HG03565 (cell line): Measurements from ENCODE around the gene STARD8.
"Not testable (repeated sequence)": the region's sequence is repeated elsewhere in the genome, so short reads cannot be mapped to it uniquely, and the experiment has no call there.

Experiments used
- ATAC-seq: cut with Tn5 transposase; IDR thresholded peaks from one replicate; pipeline ENCODE4 v1.9.1; 2021; ENCODE audit warnings: mild to moderate bottlenecking, moderate library complexity; ENCODE audit not compliant: unreplicated experiment

The STARD8 gene, protein sequence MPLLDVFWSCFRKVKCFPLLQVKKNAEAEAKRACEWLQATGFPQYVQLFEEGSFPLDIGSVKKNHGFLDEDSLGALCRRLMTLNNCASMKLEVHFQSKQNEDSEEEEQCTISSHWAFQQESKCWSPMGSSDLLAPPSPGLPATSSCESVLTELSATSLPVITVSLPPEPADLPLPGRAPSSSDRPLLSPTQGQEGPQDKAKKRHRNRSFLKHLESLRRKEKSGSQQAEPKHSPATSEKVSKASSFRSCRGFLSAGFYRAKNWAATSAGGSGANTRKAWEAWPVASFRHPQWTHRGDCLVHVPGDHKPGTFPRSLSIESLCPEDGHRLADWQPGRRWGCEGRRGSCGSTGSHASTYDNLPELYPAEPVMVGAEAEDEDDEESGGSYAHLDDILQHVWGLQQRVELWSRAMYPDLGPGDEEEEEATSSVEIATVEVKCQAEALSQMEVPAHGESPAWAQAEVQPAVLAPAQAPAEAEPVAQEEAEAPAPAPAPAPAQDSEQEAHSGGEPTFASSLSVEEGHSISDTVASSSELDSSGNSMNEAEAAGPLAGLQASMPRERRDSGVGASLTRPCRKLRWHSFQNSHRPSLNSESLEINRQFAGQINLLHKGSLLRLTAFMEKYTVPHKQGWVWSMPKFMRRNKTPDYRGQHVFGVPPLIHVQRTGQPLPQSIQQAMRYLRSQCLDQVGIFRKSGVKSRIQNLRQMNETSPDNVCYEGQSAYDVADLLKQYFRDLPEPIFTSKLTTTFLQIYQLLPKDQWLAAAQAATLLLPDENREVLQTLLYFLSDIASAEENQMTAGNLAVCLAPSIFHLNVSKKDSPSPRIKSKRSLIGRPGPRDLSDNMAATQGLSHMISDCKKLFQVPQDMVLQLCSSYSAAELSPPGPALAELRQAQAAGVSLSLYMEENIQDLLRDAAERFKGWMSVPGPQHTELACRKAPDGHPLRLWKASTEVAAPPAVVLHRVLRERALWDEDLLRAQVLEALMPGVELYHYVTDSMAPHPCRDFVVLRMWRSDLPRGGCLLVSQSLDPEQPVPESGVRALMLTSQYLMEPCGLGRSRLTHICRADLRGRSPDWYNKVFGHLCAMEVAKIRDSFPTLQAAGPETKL

DNA sequence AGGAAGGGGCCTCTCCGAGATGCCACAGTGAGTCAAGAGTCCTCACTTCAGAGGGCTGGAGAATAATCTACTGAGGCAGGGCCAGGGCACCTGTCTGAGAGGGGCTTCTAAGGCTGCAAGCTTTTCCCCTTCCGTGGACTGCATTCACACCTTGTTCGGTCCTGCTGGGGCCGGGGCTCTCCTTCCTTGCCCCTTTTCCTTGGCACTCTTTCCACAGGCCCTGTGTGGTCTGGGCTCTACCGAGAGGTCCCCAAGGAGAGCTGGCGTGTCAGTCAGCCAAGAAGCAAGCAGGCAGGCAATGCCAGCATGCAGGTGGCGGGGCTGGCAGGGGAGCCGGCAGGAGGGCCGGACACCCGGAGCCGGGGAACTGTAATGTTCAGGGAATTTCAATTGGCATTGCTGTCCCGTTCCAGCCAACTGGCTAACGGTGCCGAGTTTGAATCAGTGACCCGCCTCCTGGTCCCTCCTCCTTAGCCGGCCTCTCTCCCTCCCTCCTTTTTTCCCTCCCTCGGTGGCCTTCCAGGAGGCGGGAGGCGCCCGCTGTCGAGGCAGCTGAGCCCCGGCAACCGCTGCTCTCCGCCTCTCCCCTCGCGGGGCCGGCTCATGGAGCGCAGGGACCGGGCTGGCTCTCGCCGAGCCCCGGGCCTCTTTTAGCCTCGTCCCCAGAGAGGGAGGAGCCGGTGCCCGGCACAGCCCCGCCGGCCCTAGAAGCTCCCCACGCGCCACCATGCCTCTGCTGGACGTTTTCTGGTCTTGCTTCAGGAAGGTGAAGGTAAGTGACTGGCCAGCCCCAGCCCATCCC lies at the start of gene STARD8:
STARD8 (plus strand) TSS at position 511 of the 802 bp plus-strand sequence; CDS start at position 728, 217 bp downstream.
- ATAC-seq = no peak

DNA sequence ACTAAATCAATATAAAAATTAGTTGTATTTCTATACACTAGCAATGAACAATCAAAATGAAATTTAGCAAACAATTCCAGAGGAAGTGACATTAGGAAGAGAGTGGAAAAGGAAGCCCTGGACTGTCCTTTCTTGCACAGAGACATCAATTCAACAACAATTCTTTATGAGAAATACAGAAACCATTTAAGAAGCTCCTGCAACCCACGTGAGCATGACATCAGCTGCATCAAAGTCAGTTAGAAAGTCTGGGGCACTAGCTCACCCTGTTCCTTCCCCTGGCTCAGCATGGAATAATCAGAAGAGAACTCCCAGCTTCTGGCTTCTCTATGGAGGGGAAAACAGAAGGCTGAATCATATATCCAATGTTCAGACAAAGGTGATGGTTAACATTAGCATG lies 48.6 kb upstream of the STARD8 start:
- ATAC-seq = no peak

DNA sequence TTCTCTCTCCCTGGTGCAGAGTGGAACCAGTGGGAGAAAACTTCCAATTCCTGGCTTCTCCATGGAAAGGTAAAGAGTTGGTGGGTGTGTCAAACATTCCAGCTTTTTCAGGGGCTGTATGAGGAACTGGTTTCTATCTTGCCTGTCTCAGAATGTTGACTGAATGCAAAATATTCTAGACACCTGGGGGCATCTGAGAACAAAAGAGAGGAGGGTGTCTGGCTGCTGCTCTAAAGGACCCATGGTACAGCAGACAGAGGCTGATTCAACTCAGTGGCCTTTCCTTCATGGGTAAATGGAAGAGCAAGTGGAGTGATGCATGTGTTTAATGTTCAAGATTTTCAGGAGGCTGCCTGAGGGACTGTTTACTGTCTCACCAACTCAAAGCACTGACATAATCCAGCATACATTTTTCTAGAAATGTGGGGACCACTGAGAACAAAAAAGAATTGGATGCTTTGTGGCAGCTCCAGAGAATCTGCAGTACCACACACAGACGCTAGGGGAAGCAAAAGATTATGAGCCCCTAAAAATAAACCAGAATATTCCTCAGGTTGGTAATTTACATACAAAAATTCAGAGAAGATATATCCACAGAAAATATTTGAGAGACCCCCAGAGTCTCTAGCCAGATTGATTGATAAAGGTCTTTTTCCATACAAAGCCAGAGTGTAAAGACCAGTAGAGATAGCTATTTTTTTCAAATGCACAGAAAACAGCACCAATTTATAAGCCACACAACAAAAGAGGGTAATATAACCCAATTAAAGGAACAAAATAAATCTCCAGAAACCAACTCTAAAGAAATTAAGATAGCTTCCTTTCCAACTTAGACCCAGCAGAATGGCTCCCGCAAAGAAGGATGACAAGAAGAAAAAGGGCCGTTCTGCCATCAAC lies 48.0 kb upstream of the STARD8 start:
- ATAC-seq = no peak

DNA sequence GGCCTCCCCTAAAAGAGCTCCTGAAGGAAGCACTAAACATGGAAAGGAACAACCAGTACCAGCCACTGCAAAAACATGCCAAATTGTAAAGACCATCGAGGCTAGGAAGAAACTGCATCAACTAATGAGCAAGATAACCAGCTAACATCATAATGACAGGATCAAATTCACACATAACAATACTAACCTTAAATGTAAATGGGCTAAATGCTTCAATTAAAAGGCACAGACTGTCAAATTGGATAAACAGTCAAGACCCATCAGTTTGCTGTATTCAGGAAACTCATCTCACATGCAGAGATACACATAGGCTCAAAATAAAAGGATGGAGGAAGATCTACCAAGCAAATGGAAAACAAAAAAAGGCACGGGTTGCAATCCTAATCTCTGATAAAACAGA lies 43.2 kb upstream of the STARD8 start:
- ATAC-seq = not testable (repeated sequence)

DNA sequence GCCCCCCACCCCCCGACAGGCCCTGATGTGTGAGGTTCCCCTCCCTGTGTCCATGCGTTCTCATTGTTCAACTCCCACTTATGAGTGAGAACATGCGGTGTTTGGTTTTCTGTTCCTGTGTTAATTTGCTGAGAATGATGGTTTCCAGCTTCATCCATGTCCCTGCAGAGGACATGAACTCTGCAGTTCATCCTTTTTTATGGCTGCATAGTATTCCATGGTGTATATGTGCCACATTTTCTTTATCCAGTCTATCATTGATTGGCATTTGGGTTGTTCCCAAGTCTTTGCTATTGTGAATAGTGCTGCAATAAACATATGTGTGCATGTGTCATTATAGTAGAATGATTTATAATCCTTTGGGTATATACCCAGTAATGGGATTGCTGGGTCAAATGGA lies 32.7 kb upstream of the STARD8 start:
- not testable (repeated sequence) for ATAC-seq

DNA sequence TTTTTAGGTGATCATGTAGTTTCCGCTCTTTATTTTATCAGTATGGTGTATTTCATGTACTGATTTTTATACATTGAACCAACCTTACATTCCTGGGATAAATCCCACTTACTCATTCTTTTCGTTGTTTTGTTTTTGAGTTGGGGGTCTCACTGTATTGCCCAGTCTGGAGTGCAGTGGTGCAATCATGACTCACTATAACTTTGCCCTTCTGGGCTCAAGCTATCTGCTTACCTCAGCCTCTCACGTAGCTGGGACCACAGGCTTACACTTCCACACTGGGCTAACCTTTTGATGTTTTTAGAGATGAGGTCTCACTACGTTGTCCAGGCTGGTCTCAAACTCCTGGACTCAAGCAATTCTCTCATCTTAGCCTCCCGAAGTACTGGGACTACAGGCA lies 19.5 kb upstream of the STARD8 start:
- no peak for ATAC-seq

DNA sequence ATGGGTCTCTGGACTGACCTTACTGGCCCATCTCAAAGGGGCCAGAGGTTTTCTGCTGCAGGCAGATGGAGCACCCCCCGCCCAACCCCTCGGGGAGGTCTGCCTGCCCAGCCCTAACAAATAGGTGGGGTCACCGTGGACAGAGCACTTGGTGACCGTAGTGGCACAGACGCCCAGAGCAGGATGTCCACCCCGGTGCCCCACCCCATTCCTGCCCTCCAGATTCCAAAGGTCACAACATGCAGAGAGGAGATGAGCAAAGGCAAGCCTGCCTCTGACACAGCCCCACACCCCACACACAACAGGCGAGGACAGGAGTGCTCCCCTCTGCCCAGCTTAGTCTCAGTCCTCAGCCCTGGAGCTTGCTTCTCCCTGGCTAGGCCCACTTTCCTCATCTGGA lies 17.5 kb upstream of the STARD8 start:
- ATAC-seq = not testable (repeated sequence)

DNA sequence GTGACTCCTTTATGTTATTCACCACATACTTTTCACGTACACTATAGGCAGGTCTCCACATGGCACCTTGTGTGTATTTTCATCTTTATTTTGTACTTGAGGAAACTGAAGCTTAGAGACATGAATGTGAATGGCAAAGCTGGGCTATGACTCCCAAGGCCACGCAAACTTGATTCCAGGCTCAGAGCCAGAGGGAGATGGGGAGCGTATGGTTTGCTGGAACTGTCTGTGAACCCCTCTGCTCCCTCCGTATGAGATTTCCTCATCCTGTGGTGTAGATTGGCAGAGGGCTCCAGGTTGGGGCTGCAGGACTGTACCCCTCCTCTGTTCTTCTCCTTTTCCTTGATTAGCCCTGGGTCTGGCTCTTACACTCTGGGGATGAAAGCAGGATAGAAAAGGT lies 16.1 kb upstream of the STARD8 start:
- no peak for ATAC-seq

DNA sequence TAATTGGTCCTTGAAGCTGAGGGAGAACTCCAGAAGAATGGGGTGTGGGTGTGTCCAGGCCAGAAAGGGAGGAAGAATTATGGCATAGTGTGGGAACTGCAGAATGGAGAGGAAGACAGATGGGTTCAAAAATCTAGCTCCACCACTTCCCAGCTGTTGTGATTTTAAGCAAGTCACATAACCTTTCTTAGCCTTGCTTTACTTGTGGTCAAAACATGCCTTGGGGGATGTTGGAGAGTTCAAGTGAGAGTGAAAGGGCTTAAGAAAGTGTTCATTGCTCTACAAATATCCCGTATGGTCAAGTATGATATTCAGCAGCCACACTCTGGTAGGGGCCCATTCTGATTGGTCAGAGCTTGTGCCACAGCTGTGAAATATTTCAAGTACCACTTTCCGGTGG lies 15.0 kb upstream of the STARD8 start:
- ATAC-seq = no peak

DNA sequence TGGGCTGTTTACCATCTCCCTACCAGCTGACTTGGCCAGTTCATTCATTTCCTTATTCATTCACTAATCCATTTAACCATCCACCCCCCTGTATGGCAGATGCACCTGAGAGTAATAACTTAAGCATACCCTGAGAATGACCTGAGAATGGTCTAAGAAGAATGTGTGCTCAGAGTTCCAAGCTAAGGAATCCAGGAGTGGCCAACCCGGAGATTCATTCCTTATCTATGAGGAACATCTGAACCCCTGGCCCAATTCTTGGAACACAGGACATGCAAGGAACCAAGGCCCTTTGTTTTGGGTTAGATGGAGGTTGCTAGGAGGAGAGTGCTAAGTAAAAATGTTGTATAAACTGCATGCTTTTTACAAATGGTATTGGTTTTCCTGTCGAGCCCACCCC lies 13.5 kb upstream of the STARD8 start:
- ATAC-seq = no peak

DNA sequence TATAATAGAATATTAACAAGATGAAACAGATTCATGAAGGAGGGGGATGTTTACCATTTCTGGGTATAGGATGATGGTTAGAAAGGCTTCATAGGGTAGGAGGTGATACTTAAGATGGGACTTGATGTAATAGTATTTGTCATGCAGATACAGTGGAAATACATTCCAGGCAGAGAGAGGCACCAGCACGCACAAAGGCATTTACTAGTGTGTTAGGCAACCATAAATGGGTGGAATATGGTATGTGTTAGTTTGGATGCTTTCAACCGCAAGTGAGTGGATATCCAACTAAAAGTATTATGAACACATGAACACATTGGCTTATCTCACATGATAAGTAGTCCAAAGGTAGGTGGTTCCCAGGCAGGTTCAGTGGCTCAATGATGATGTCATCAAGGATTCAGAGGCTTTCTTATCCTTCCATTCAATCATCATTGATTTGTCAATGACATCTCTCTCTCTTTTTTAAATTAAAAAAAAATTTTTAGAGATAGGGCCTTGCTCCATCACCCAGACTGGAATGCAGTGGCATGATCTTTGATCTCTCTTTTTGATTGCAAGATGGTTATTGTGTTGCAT lies 12.7 kb upstream of the STARD8 start:
- no peak for ATAC-seq

DNA sequence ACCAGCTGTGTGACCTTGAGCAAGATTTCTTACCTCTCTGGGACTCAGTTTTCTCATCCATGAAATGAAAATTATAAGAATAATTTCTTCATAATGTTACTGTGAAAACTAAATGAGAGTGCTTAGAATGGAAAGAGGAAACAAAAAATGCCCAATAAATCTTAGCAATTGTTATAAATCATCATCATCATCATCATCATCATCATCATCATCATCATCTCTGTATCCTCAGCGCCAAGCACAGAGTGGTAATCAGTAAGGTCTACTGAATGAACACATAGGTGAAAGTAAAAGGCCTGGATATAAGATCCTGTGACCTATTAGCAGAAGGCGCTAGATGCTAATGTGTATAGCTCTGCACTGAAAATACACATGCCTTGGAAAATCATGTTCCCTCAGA lies 6.8 kb upstream of the STARD8 start:
- no peak for ATAC-seq

DNA sequence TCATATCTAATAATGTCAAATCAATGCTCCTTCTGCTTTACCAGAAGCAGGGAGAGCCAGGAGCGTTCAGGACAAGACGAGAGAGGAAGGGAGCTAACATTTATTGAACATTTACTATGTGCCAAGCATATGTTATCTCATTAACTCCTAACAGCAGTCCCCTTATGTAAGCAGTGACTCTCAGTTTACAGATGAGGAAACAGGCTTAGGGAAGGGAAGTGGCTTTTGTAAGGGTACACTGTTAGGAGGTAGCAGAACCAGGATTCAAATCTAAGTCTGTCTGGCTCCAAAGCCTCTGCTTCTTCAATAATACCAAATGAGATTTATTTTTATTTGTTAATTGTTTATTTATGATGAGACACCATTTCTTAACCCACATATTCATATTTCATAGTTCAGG lies 2.6 kb upstream of the STARD8 start:
- no peak for ATAC-seq

DNA sequence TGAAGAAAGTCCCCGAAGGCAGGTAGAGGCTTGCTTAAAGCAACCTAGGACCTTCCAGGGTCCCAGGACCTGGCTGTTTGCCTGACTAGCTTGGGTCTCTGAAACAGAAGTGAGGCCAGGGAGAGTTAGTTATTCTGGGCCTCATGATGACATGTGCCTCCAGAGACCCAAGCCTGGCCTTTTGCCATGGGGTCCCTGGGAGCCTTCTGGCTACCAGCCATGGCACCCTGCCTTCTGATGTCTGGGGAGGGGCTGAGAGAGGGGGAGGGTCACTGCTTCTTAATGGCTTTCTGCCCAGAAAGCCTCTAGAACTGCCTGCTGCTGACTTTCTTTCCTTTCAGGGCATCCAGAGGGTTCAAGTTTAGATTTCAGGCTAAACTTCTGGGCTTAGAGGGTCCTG lies 1.0 kb upstream of the STARD8 start:
- ATAC-seq = no peak

DNA sequence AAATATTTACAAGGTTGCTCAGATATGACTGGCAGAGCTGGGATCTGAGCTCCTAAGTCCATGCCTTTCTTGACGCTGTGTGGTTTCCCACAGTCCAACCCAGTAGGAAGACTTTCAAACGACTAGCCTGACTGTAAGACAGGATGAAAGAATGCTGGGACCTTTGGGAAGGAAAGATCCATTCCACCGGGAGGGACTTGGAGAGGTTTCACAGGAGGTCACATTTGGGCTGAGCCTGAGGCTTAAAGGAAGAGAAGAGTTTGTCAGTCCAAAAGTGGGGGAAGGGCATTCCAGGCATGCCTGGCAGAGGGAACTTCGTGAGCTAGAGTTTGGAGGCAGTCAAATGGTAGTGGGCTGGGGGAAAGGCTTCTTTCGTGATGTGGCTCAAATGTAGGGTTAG lies 1.5 kb downstream of the STARD8 start:
- no peak for ATAC-seq

DNA sequence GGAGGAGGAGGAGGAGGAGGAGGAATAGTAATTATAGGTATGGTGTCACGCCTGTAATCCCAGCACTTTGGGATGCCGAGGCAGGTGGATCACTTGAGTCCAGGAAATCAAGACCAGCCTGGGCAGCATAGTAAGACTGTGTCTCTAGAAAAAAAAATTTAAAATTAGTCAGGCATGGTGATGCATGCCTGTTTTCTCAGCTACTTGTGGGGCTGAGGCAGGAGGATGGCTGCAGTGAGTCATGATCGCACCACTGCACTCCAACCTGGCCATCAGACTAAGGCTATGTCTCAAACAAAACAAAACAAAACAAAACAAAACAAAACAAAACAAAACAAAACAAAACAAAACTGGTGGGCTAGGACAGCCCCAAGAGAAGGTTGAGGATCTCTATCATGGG lies 3.0 kb downstream of the STARD8 start:
- no peak for ATAC-seq

DNA sequence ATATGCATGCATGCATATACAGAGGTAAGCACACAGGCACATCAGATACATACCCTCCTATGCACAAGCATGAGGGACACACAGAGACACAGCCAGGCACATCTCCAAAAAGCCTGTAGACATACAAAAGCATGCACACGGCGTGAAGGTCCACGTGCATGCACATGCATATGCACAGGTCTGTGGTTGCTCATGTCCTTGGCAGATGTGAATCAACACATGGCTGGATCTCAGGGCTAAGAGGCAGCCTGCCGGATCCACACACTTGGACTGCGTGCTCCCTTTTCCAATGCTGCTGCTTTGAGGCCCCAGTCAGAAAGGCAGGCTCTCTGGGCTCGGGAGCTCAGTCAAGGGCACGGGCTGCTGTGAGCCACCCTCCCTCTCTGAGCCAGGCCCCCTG lies 3.6 kb downstream of the STARD8 start:
- no peak for ATAC-seq

DNA sequence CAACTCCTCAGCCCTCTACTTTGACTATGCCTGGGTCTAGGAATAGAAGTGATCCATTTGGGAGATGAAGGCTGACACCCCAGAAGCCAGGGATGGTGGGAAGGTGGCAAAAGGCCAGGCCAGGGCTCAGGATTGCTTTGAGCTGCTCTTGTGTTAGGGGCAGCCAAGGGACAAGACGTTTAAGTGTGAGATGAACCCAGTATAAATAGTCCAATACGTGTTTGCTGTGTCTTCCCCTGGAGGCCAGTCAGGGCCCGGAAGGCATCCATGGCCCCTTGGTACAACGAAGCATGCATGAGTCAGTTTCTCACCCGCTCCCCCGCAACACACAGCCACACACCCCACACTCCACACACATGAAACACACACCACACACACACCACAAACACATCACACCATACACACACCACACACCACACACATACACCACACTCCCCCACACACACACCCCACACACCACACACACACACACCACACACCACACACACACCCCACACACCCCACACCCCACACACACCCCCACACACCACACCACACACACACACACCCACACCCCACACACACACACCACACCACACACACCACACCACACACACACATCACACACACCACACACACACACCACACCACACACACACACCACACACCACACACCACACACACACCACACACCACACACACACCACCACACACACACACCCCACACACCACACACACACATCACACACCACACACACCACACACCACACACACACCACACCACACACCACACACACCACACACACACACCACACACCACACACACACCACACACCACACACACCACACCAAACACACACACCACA lies 5.1 kb downstream of the STARD8 start:
- no peak for ATAC-seq

DNA sequence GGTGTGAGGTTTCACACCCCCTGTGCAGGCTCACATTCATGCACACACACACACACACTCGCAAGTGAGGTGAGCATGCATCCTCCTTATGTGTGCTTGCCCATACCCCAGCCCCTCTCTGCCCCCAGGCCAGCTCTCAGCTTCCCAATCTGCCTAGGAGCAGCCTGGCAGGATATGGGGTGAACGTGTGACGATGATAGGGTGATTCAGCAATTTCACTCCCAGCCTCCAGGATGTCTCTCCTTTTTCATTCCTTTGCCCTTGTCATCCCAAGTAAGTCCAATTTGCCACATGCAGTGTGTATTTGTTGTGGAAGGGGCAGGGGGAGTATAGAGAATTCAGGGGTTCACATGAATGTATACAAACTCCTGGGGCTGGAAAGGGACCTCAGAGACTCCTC lies 7.2 kb downstream of the STARD8 start:
- ATAC-seq = no peak
